HAP-1 (cell line): Measurements from ENCODE around the gene PLD2.
A peak's percentile ranks its signal among the peaks of the same experiment; 100 is the strongest.
"Not testable (repeated sequence)": the region's sequence is repeated elsewhere in the genome, so short reads cannot be mapped to it uniquely, and the experiment has no call there.

Source experiments
- DNase-seq, 2 experiments: peaks; one replicate each; pipeline ENCODE4 v3.0.0-alpha.2; 2016 to 2020; ENCODE audit warnings: low spot score in 2 of 2
- H3K27me3 ChIP-seq: fragments of 250-450 bp; sonication (Bioruptor Pico); 2 replicates; pipeline ENCODE4 v1.5.1; 2020; ENCODE audit warnings: low read depth, mild to moderate bottlenecking, moderate library complexity
- H3K36me3 ChIP-seq: fragments of 250-450 bp; sonication (Bioruptor Pico); replicated peaks from 2 replicates; pipeline ENCODE4 v1.5.1; 2020; ENCODE audit warnings: mild to moderate bottlenecking
- H3K4me1 ChIP-seq: fragments of 250-450 bp; sonication (Bioruptor Pico); 2 replicates; pipeline ENCODE4 v1.5.1; 2020; ENCODE audit warnings: mild to moderate bottlenecking
- H3K4me3 ChIP-seq: fragments of 250-450 bp; sonication (Bioruptor Pico); 2 replicates; pipeline ENCODE4 v1.5.1; 2020; ENCODE audit warnings: mild to moderate bottlenecking, moderate library complexity
- H3K9me3 ChIP-seq: fragments of 250-450 bp; sonication (Bioruptor Pico); 2 replicates; pipeline ENCODE4 v1.5.1; 2020; ENCODE audit warnings: mild to moderate bottlenecking, moderate library complexity
- in situ Hi-C: fragments of 300-500 bp; cut with MboI; formaldehyde crosslinking; loops from 3 replicates; pipeline ENCODE4 v1.14.3; 2020; ENCODE audit warnings: low sequenced_read_pairs, inconsistent platforms, mixed read lengths

Gene PLD2

DNA sequence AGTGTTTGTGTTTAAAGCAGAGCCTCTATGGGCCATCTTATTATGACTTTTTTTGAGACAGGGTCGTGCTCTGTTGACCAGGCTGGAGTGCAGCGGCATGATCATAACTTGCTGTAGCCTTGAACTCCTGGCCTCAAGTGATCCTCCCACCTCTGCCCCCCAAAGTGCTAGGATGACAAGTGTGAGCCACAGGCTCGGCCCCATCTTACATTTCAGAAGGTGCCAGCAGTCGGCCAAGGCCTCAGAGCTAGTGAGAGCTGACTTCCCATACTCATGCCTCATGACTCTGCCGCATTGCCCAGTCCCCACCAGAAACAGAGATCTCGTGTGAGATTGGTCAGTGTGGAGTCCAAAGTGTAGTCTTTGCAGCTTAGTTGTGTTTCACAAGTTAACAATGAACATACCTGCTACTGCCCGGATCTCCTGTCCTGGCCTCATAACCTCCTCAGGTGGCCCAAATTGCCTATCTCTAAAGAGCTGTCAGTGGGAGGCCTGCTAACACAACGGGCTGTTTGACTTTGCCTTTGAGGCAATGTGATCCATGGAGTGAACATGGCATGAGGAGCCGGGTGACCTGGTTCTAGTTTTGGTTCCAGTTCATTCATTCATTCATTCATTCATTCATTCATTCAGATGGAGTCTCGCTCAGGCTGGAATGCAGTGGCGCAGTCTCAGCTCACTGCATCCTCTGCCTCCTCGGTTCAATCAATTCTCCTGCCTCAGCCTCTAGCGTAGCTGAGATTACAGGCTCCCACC is 39.9 kb downstream of the PLD2 start:
- H3K4me1 ChIP-seq = peaks cover 18% of the 10 kb centered on the region
- no peaks in the 10 kb centered on the region for H3K36me3 ChIP-seq
- in situ Hi-C loops = no loop called here
- no peak for DNase-seq
- H3K27me3 ChIP-seq = no peaks in the 10 kb centered on the region
- no peak overlapping the region for H3K4me3 ChIP-seq
- no peaks in the 10 kb centered on the region for H3K9me3 ChIP-seq

- Histone ChIP-seq H3K4me1 (peaks cover 6% of the 10 kb centered on the region), H3K36me3 (no peaks in the 10 kb centered on the region), H3K27me3 (no peaks in the 10 kb centered on the region), H3K9me3 (no peaks in the 10 kb centered on the region), H3K4me3 (no peak overlapping the region)
- peak in 1 of 2 experiments; percentile 29 for DNase-seq
- in situ Hi-C loops = no loop called here
These were observed 42.1 kb downstream of the PLD2 start for GRCh38 chr17:4849011-4849536.

DNA sequence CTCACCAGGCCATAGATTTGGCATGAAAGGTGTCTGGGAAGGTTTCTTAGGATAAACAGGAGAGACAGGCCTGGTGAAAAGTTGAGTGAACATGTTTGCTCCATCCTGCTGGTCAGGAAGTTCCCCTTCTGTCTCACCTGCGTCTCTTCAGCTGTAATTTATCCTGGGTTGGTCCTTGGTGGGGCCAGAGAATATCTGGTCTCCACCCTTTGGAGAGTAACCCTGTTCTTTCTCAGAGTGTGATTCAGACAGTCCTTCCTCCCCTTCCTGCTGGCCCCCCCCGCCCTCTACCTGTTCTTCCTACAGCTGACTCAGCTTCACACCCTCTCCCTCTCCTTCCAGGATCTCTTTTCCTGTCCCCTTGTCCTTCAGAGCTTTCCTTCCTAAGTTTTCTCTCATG is 43.3 kb downstream of the PLD2 start:
- Histone ChIP-seq H3K4me1 (peaks cover 3% of the 10 kb centered on the region; the same call in 1 of the 2 replicates), H3K9me3 (no peaks in the 10 kb centered on the region), H3K27me3 (no peaks in the 10 kb centered on the region), H3K36me3 (no peaks in the 10 kb centered on the region), H3K4me3 (no peak overlapping the region)
- in situ Hi-C loops = no loop called here
- no peak for DNase-seq

- Histone ChIP-seq H3K4me1 (peaks cover 3% of the 10 kb centered on the region; the same call in 1 of the 2 replicates), H3K27me3 (no peaks in the 10 kb centered on the region), H3K9me3 (no peaks in the 10 kb centered on the region), H3K4me3 (no peak overlapping the region), H3K36me3 (no peaks in the 10 kb centered on the region)
- in situ Hi-C loops = no loop called here
- no peak for DNase-seq
These were observed 44.1 kb downstream of the PLD2 start for GRCh38 chr17:4851084-4851483.

- DNase-seq = peak in 1 of 2 experiments; percentile 25
- H3K36me3 ChIP-seq = no peaks in the 10 kb centered on the region
These were observed 45.7 kb downstream of the PLD2 start for GRCh38 chr17:4852567-4853207.

DNA sequence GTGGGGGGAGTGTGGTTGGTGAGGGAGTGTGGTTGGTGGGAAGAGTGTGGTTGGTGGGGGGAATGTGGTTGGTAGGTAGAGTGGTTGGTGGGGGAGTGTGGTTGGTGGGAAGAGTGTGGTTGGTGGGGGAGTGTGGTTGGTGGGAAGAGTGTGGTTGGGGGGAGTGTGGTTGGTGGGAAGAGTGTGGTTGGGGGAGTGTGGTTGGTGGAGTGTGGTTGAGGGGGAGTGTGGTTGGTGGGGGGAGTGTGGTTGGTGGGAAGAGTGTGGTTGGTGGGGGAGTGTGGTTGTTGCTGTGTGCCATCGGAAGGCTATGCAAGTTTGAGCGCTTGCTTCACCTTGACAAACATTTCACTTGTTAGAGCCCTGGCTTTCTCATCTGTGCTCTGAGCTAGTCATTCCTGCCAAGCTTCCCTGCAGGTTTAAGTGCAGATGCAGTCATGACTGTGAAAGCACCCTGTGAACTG is 46.3 kb downstream of the PLD2 start:
- Histone ChIP-seq H3K36me3 (no peaks in the 10 kb centered on the region), H3K27me3 (no peaks in the 10 kb centered on the region), H3K4me3 (no peak overlapping the region), H3K4me1 (peaks cover 6% of the 10 kb centered on the region; the same call in 1 of the 2 replicates), H3K9me3 (no peaks in the 10 kb centered on the region)
- DNase-seq = no peak
- in situ Hi-C loops = no loop called here

More at GRCh38 chr17:4852567-4853207, 45.7 kb downstream of the PLD2 start:
- Histone ChIP-seq H3K4me3 (no peak overlapping the region), H3K4me1 (peaks cover 3% of the 10 kb centered on the region; the same call in 1 of the 2 replicates), H3K27me3 (no peaks in the 10 kb centered on the region), H3K9me3 (no peaks in the 10 kb centered on the region)
- in situ Hi-C loops = no loop called here

DNA sequence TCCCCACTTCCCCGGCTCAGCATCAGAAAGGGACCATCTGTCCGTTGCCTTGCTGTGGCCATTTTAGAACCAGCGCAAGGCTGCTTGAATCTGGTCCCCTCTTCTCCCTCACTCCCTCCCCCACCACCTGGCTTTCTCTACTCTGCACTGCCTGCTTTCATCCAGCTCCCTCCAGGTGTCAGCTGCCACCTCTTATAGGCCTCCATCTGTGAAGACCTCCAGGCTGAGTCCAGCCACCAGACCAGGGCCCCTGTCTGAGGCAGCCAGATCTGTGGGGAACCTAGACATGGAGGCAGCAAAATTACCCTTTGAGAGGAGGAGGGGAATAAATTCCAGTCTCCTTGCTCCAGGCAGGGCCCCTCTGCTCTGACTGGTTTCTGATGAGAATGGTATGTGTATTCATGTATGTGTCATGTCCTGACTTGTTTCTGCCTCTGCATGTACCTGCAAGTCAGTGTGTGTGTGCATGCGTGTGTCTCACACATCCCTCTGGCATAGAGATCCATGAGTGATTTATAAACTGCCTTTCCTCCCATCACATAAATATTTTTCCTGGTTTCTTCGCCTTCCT is 47.2 kb downstream of the PLD2 start:
- H3K4me1 ChIP-seq = peaks cover 3% of the 10 kb centered on the region; the same call in 1 of the 2 replicates
- no peak overlapping the region for H3K4me3 ChIP-seq
- no peaks in the 10 kb centered on the region for H3K36me3 ChIP-seq
- no peaks in the 10 kb centered on the region for H3K27me3 ChIP-seq
- in situ Hi-C loops = no loop called here
- no peaks in the 10 kb centered on the region for H3K9me3 ChIP-seq
- no peak for DNase-seq

- DNase-seq = no peak
- no peak overlapping the region for H3K4me3 ChIP-seq
- H3K36me3 ChIP-seq = no peaks in the 10 kb centered on the region
- H3K9me3 ChIP-seq = no peaks in the 10 kb centered on the region
- no peaks in the 10 kb centered on the region for H3K27me3 ChIP-seq
- peaks cover 3% of the 10 kb centered on the region; the same call in 1 of the 2 replicates for H3K4me1 ChIP-seq
- in situ Hi-C loops = no loop called here
These were observed 49.5 kb downstream of the PLD2 start for GRCh38 chr17:4856271-4856936.

DNA sequence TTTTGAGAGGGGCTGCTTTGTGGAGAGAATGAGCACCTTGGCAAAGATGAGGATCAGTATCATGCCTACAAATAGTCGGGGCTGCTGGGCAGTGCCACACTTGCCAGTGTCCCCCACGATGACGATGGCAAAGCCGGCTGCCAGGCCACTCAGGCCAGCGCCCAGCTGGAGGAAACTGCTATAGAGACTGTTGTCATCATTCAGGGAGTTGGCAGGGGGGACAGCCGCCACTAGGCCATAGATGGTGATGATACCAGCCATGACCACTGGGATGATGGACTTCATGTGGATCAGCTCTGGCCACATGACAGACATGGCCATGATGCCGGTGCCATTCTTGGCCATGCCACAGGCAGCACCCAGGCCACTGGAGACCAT is 50.0 kb downstream of the PLD2 start:
- no peaks in the 10 kb centered on the region for H3K27me3 ChIP-seq
- DNase-seq = no peak
- peaks cover 3% of the 10 kb centered on the region; the same call in 1 of the 2 replicates for H3K4me1 ChIP-seq
- no peak overlapping the region for H3K4me3 ChIP-seq
- H3K9me3 ChIP-seq = no peaks in the 10 kb centered on the region
- no peaks in the 10 kb centered on the region for H3K36me3 ChIP-seq
- in situ Hi-C loops = no loop called here

- H3K9me3 ChIP-seq, in situ Hi-C loops, H3K4me3 ChIP-seq, H3K27me3 ChIP-seq, H3K36me3 ChIP-seq, DNase-seq, H3K4me1 ChIP-seq: not testable (repeated sequence)
These were observed 50.4 kb downstream of the PLD2 start for GRCh38 chr17:4857347-4857746.

DNA sequence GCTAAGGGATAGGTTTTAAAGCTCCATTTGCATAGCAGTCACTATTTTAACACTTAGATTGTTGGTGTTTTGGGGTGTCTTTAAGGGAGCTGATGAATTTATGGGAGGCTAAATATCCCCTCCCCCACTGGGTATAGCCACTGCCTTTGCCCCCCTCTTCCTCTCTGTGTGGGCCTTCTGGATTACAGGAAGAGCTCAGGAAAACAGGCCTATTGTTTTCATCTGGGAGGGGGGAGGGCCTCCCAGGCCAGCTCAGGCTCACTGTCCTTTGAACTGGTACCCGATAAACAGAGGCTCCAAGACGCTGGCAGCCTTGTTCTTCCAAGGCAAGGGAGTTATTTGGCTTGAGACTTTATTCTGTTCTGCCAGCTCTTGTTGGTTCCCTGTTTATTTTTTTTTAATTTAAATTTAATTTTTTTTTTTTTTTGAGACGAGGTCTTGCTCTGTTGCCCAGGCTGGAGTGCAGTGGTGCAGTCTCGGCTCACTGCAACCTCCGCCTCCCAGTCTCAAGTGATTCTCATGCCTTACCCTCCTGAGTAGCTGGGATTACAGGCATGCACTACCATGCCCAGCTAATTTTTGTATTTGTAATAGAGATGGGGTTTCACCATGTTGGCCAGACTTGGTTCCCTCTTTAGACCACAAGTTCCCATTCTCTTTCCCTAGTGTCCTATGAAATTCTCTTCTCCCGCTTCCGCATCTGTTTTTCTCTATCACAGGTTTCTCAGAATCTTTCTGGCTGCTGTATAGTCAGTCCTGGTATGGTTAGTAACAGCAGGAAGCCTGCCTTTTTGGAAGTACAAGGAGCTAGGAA is 51.3 kb downstream of the PLD2 start:
- Histone ChIP-seq H3K4me1 (peaks cover 3% of the 10 kb centered on the region; the same call in 1 of the 2 replicates), H3K36me3 (no peaks in the 10 kb centered on the region), H3K27me3 (no peaks in the 10 kb centered on the region), H3K9me3 (no peaks in the 10 kb centered on the region), H3K4me3 (no peak overlapping the region)
- in situ Hi-C loops = no loop called here
- no peak for DNase-seq

GRCh38 chr17:4858882-4859260 is 51.9 kb downstream of the PLD2 start:
- Histone ChIP-seq H3K36me3 (no peaks in the 10 kb centered on the region), H3K4me1 (peaks cover 3% of the 10 kb centered on the region; the same call in 1 of the 2 replicates), H3K4me3 (no peak overlapping the region), H3K27me3 (no peaks in the 10 kb centered on the region), H3K9me3 (no peaks in the 10 kb centered on the region)
- in situ Hi-C loops = no loop called here
- DNase-seq = no peak
